Measurements from ENCODE around the gene CKAP5. TPM values are rescaled to one million over a fixed set of nuclear protein-coding genes. Genes with fewer than 3 reads are reported as not detected.
A peak's percentile ranks its signal among the peaks of the same experiment; 100 is the strongest.

CKAP5 gene
- total and polyA plus RNA-seq, 4 donors = 96.2 to 187 (median 128) TPM

- no peak for DNase-seq (ENCODE audit: low read depth in 4 of 6, low spot score in 6 of 6)
- H3K4me1 ChIP-seq (ENCODE audit: control insufficient read depth, insufficient read depth, low read length) = no peaks in the 10 kb centered on the region
Measured at GRCh38 chr11:46837860-46838259, 8.2 kb downstream of the CKAP5 start.

GRCh38 chr11:46836870-46837269 lies 9.2 kb downstream of the CKAP5 start:
- H3K36me3 ChIP-seq (ENCODE audit: control insufficient read depth, insufficient read depth, low read length) = peaks cover 3% of the 10 kb centered on the region
- no peaks in the 10 kb centered on the region for H3K27me3 ChIP-seq (ENCODE audit: control insufficient read depth, insufficient read depth, low read length)
- no peak for DNase-seq (ENCODE audit: low read depth in 4 of 6, low spot score in 6 of 6)
- H3K27ac ChIP-seq (ENCODE audit: low read depth, low read length) = no peak overlapping the region
- H3K4me3 ChIP-seq (ENCODE audit: low read depth, low read length) = no peak overlapping the region
- H3K9me3 ChIP-seq (ENCODE audit: control insufficient read depth, insufficient read depth, low read length) = no peaks in the 10 kb centered on the region
- H3K4me1 ChIP-seq (ENCODE audit: control insufficient read depth, insufficient read depth, low read length) = no peaks in the 10 kb centered on the region

More at GRCh38 chr11:46837860-46838259, 8.2 kb downstream of the CKAP5 start:
- Histone ChIP-seq H3K27me3 (ENCODE audit: control insufficient read depth, insufficient read depth, low read length) (no peaks in the 10 kb centered on the region), H3K4me3 (ENCODE audit: low read depth, low read length) (no peak overlapping the region), H3K9me3 (ENCODE audit: control insufficient read depth, insufficient read depth, low read length) (no peaks in the 10 kb centered on the region), H3K36me3 (ENCODE audit: control insufficient read depth, insufficient read depth, low read length) (peaks cover 3% of the 10 kb centered on the region), H3K27ac (ENCODE audit: low read depth, low read length) (no peak overlapping the region)

- WGBS (ENCODE audit: insufficient coverage) = no CpG with 5 or more reads among the region's 1 CpG
- H3K27me3 ChIP-seq (ENCODE audit: control insufficient read depth, insufficient read depth, low read length) = no peaks in the 10 kb centered on the region
- no peaks in the 10 kb centered on the region for H3K4me1 ChIP-seq (ENCODE audit: control insufficient read depth, insufficient read depth, low read length)
- H3K4me3 ChIP-seq (ENCODE audit: low read depth, low read length) = no peak overlapping the region
- H3K27ac ChIP-seq (ENCODE audit: low read depth, low read length) = no peak overlapping the region
- H3K9me3 ChIP-seq (ENCODE audit: control insufficient read depth, insufficient read depth, low read length) = no peaks in the 10 kb centered on the region
- DNase-seq (ENCODE audit: low read depth in 4 of 6, low spot score in 6 of 6) = no peak
- H3K36me3 ChIP-seq (ENCODE audit: control insufficient read depth, insufficient read depth, low read length) = peaks cover 3% of the 10 kb centered on the region
Measured at GRCh38 chr11:46836431-46836830, 9.6 kb downstream of the CKAP5 start.

GRCh38 chr11:46835897-46836296 lies 10.2 kb downstream of the CKAP5 start:
- Histone ChIP-seq H3K27ac (ENCODE audit: low read depth, low read length) (no peak overlapping the region), H3K4me1 (ENCODE audit: control insufficient read depth, insufficient read depth, low read length) (no peaks in the 10 kb centered on the region), H3K36me3 (ENCODE audit: control insufficient read depth, insufficient read depth, low read length) (peaks cover 1% of the 10 kb centered on the region), H3K27me3 (ENCODE audit: control insufficient read depth, insufficient read depth, low read length) (no peaks in the 10 kb centered on the region), H3K9me3 (ENCODE audit: control insufficient read depth, insufficient read depth, low read length) (no peaks in the 10 kb centered on the region), H3K4me3 (ENCODE audit: low read depth, low read length) (no peak overlapping the region)
- DNase-seq (ENCODE audit: low read depth in 4 of 6, low spot score in 6 of 6) = no peak
- WGBS (ENCODE audit: insufficient coverage) = 77% methylated on average over 1 of the region's 3 CpGs

- no peaks in the 10 kb centered on the region for H3K4me1 ChIP-seq (ENCODE audit: control insufficient read depth, insufficient read depth, low read length)
- no peak overlapping the region for H3K27ac ChIP-seq (ENCODE audit: low read depth, low read length)
- H3K27me3 ChIP-seq (ENCODE audit: control insufficient read depth, insufficient read depth, low read length) = no peaks in the 10 kb centered on the region
- H3K36me3 ChIP-seq (ENCODE audit: control insufficient read depth, insufficient read depth, low read length) = no peaks in the 10 kb centered on the region
- no peak overlapping the region for H3K4me3 ChIP-seq (ENCODE audit: low read depth, low read length)
- WGBS (ENCODE audit: insufficient coverage) = no CpG with 5 or more reads among the region's 4 CpGs
- DNase-seq (ENCODE audit: low read depth in 4 of 6, low spot score in 6 of 6) = no peak
- no peaks in the 10 kb centered on the region for H3K9me3 ChIP-seq (ENCODE audit: control insufficient read depth, insufficient read depth, low read length)
Measured at GRCh38 chr11:46834821-46835220, 11.3 kb downstream of the CKAP5 start.

- 81% methylated on average over 5 of the region's 5 CpGs for WGBS (ENCODE audit: insufficient coverage)
- H3K9me3 ChIP-seq (ENCODE audit: control insufficient read depth, insufficient read depth, low read length) = no peaks in the 10 kb centered on the region
- H3K27me3 ChIP-seq (ENCODE audit: control insufficient read depth, insufficient read depth, low read length) = no peaks in the 10 kb centered on the region
- no peak for DNase-seq (ENCODE audit: low read depth in 4 of 6, low spot score in 6 of 6)
- H3K36me3 ChIP-seq (ENCODE audit: control insufficient read depth, insufficient read depth, low read length) = no peaks in the 10 kb centered on the region
- no peak overlapping the region for H3K27ac ChIP-seq (ENCODE audit: low read depth, low read length)
- no peaks in the 10 kb centered on the region for H3K4me1 ChIP-seq (ENCODE audit: control insufficient read depth, insufficient read depth, low read length)
- H3K4me3 ChIP-seq (ENCODE audit: low read depth, low read length) = no peak overlapping the region
Measured at GRCh38 chr11:46832511-46833214, 13.4 kb downstream of the CKAP5 start.

- Histone ChIP-seq H3K4me3 (ENCODE audit: low read depth, low read length) (no peak overlapping the region), H3K36me3 (ENCODE audit: control insufficient read depth, insufficient read depth, low read length) (no peaks in the 10 kb centered on the region), H3K9me3 (ENCODE audit: control insufficient read depth, insufficient read depth, low read length) (no peaks in the 10 kb centered on the region), H3K27ac (ENCODE audit: low read depth, low read length) (no peak overlapping the region), H3K27me3 (ENCODE audit: control insufficient read depth, insufficient read depth, low read length) (no peaks in the 10 kb centered on the region), H3K4me1 (ENCODE audit: control insufficient read depth, insufficient read depth, low read length) (peaks cover 8% of the 10 kb centered on the region)
- DNase-seq (ENCODE audit: low read depth in 4 of 6, low spot score in 6 of 6) = no peak
- WGBS (ENCODE audit: insufficient coverage) = no CpG with 5 or more reads among the region's 1 CpG
Measured at GRCh38 chr11:46827995-46828394, 18.1 kb downstream of the CKAP5 start.

- DNase-seq (ENCODE audit: low read depth in 4 of 6, low spot score in 6 of 6) = peak in 5 of 6 donors; percentile 42 to 92 (median 65)
- peak overlapping the region; percentile 68 for H3K4me3 ChIP-seq (ENCODE audit: low read depth, low read length)
- peak overlapping the region; percentile 11 for H3K27ac ChIP-seq (ENCODE audit: low read depth, low read length)
- WGBS (ENCODE audit: insufficient coverage) = 3% methylated on average over 30 of the region's 32 CpGs
- H3K27me3 ChIP-seq (ENCODE audit: control insufficient read depth, insufficient read depth, low read length) = no peaks in the 10 kb centered on the region
- no peaks in the 10 kb centered on the region for H3K36me3 ChIP-seq (ENCODE audit: control insufficient read depth, insufficient read depth, low read length)
- H3K9me3 ChIP-seq (ENCODE audit: control insufficient read depth, insufficient read depth, low read length) = no peaks in the 10 kb centered on the region
- H3K4me1 ChIP-seq (ENCODE audit: control insufficient read depth, insufficient read depth, low read length) = peaks cover 8% of the 10 kb centered on the region
Measured at GRCh38 chr11:46826310-46827044, 19.6 kb downstream of the CKAP5 start.

GRCh38 chr11:46808799-46809431 lies 37.2 kb downstream of the CKAP5 start:
- no peaks in the 10 kb centered on the region for H3K27me3 ChIP-seq (ENCODE audit: control insufficient read depth, insufficient read depth, low read length)
- H3K36me3 ChIP-seq (ENCODE audit: control insufficient read depth, insufficient read depth, low read length) = peaks cover 20% of the 10 kb centered on the region
- H3K9me3 ChIP-seq (ENCODE audit: control insufficient read depth, insufficient read depth, low read length) = no peaks in the 10 kb centered on the region
- no peak overlapping the region for H3K27ac ChIP-seq (ENCODE audit: low read depth, low read length)
- no peak overlapping the region for H3K4me3 ChIP-seq (ENCODE audit: low read depth, low read length)
- DNase-seq (ENCODE audit: low read depth in 4 of 6, low spot score in 6 of 6) = peak in 2 of 6 donors; percentile 16 to 34
- H3K4me1 ChIP-seq (ENCODE audit: control insufficient read depth, insufficient read depth, low read length) = no peaks in the 10 kb centered on the region
- WGBS (ENCODE audit: insufficient coverage) = no CpG with 5 or more reads among the region's 3 CpGs

Data from spinal cord (tissue), 10 donors.